ENCODE data around the gene TRDMT1. TPM values are rescaled to one million over a fixed set of nuclear protein-coding genes. Genes with fewer than 3 reads are reported as not detected.

The TRDMT1 gene
- total RNA-seq, 1 experiment from 2014 or later = 20.2 TPM

DNA sequence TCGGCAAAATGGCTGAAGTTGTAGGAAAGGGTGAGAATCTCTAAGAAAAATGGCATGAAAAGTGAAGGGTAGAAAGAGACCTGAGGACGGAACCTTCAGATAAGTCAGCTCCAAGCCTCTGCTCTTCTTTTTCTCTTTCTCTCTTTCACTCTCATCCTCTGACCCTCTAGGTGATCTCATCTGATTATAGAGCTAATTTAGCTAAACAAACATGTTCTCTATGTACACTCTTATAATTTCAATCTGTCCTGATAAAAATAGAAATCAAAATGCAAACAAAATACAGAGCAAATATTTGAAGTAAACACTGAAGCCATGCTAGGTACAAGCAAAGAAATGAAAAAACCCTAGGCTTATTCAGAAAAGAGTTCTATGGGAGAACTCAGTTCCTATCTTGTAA, 57.4 kb downstream of the TRDMT1 start:
- H3K27ac Mint-ChIP-seq = no peak overlapping the region
- Histone ChIP-seq H4K8ac (replicated peaks; ENCODE audit: insufficient read length, low read depth, low read length) (no peak overlapping the region), H3T11ph (ENCODE audit: low read length) (no peak overlapping the region), H4K5ac (ENCODE audit: insufficient read length, low read depth, low read length) (no peak overlapping the region), H3K27me3 (ENCODE audit: insufficient read depth, low read length) (no peaks in the 10 kb centered on the region; the same call in 1 of the 2 replicates), H3K79me1 (ENCODE audit: insufficient read depth, low read depth, low read length, poor library complexity, severe bottlenecking) (no peaks in the 10 kb centered on the region), H4K91ac (ENCODE audit: insufficient read length, low read depth, low read length) (no peak overlapping the region), H3K27ac (ENCODE audit: insufficient read length, low read depth, low read length) (no peak overlapping the region), H3K9ac (ENCODE audit: extremely low read depth, insufficient read length, low read length) (no peak overlapping the region), H3K9me3 (ENCODE audit: control insufficient read depth, low read depth, low read length) (no peaks in the 10 kb centered on the region), H3K23ac (ENCODE audit: insufficient read length, low read depth, low read length) (no peak overlapping the region), H4K20me1 (ENCODE audit: control insufficient read depth, insufficient read depth, insufficient read length) (no peaks in the 10 kb centered on the region), H2BK120ac (ENCODE audit: low read depth, low read length, poor library complexity, severe bottlenecking) (no peak overlapping the region), H2AFZ (ENCODE audit: low read length) (no peak overlapping the region), H3K79me2 (ENCODE audit: insufficient read depth, low read length) (no peaks in the 10 kb centered on the region), H2BK12ac (ENCODE audit: insufficient read length, low read depth, low read length) (no peak overlapping the region), H3K56ac (ENCODE audit: insufficient read length, low read depth, low read length) (no peak overlapping the region), H3K23me2 (ENCODE audit: insufficient read length, low read depth, low read length, poor library complexity, severe bottlenecking) (no peaks in the 10 kb centered on the region), H3K4me2 (ENCODE audit: insufficient read depth, insufficient read length, low read length) (no peak overlapping the region), H2BK5ac (ENCODE audit: insufficient read length, low read length) (no peak overlapping the region), H2BK15ac (ENCODE audit: low read depth, low read length) (no peak overlapping the region), H2BK20ac (ENCODE audit: low read depth, low read length, poor library complexity, severe bottlenecking) (no peak overlapping the region), H3K18ac (ENCODE audit: insufficient read length, low read depth, low read length) (no peak overlapping the region), H3K14ac (ENCODE audit: insufficient read depth, low read length) (no peak overlapping the region), H2AK5ac (ENCODE audit: insufficient read length, low read length) (no peak overlapping the region), H3K4me1 (ENCODE audit: insufficient read depth, low read length) (no peaks in the 10 kb centered on the region), H3K4ac (ENCODE audit: low read depth, low read length) (no peak overlapping the region)
- H3K4me1 Mint-ChIP-seq = peaks cover 9 to 10% of the 10 kb centered on the region in 2 experiments
- no peaks in the 10 kb centered on the region for H3K9me3 Mint-ChIP-seq
- no peaks in the 10 kb centered on the region; a peak in 1 of 7 replicates for H3K36me3 Mint-ChIP-seq (ENCODE audit: insufficient read depth in 1 of 3, low read depth in 3 of 3)
- H3K4me3 Mint-ChIP-seq = no peak overlapping the region
- no CpG with 5 or more reads among the region's 2 CpGs for WGBS (ENCODE audit: extremely low coverage, insufficient read length, low lambda C conversion rate)
- TF ChIP-seq, protein P1, sequence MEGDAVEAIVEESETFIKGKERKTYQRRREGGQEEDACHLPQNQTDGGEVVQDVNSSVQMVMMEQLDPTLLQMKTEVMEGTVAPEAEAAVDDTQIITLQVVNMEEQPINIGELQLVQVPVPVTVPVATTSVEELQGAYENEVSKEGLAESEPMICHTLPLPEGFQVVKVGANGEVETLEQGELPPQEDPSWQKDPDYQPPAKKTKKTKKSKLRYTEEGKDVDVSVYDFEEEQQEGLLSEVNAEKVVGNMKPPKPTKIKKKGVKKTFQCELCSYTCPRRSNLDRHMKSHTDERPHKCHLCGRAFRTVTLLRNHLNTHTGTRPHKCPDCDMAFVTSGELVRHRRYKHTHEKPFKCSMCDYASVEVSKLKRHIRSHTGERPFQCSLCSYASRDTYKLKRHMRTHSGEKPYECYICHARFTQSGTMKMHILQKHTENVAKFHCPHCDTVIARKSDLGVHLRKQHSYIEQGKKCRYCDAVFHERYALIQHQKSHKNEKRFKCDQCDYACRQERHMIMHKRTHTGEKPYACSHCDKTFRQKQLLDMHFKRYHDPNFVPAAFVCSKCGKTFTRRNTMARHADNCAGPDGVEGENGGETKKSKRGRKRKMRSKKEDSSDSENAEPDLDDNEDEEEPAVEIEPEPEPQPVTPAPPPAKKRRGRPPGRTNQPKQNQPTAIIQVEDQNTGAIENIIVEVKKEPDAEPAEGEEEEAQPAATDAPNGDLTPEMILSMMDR (conservative IDR thresholded peaks at IDR 0.05) = no peak
- no peaks in the 10 kb centered on the region for H3K27me3 Mint-ChIP-seq (ENCODE audit: low read depth)
- no peak for DNase-seq

Data from H9 (cell line).